ENCODE measurements around the gene OSGEP. TPM values are rescaled to one million over a fixed set of nuclear protein-coding genes. Genes with fewer than 3 reads are reported as not detected.

Gene OSGEP
- total RNA-seq, 2 donors from 2014 or later: 44.3 to 50.7 TPM

DNA sequence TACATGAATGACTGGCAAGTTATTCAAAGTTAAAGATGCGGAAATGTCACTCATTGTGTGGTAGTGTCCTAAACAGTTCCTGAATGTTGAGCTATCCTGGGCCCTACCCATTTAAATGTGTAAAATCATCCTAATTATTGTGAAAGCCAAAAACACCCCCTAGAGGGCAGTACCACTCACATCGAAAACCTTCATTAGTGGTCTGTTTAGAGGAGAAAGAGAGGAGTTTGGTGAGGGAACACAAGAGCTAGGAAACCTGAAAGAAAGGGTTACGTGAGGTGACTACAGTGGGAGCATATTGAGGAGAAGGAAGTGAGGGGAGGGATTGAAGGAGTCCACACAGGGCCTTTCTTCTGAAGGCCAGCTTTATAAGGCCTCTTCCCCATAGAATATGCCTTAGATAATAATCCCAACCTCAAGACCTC, 38.8 kb downstream of the OSGEP start:
- TF ChIP-seq CTCF (conservative IDR thresholded peaks at IDR 0.05): peak; percentile 83
- 60 to 79% methylated on average over 2 to 3 of the region's 3 CpGs for WGBS, 2 experiments (ENCODE audit: insufficient coverage in 1 of 2, insufficient read length in 1 of 2)
- no peaks in the 10 kb centered on the region for H3K36me3 Mint-ChIP-seq (ENCODE audit: low read depth)
- DNase-seq: peak; percentile 65
- H3K9me3 Mint-ChIP-seq: no peaks in the 10 kb centered on the region
- H3K4me3 ChIP-seq (ENCODE audit: low read length): no peak overlapping the region
- no peaks in the 10 kb centered on the region for H3K36me3 ChIP-seq (ENCODE audit: control insufficient read depth, insufficient read depth, low read length)
- H3K9me3 ChIP-seq (ENCODE audit: control insufficient read depth, low read length): no peaks in the 10 kb centered on the region
- peaks cover 35% of the 10 kb centered on the region for H3K4me1 Mint-ChIP-seq
- no peak overlapping the region for H3K27ac ChIP-seq (ENCODE audit: low read depth, low read length)
- H3K27me3 ChIP-seq (ENCODE audit: control insufficient read depth, insufficient read depth, low read length, poor library complexity, severe bottlenecking): no peaks in the 10 kb centered on the region
- H3K4me3 Mint-ChIP-seq: no peak overlapping the region
- H3K27me3 Mint-ChIP-seq (ENCODE audit: insufficient read depth): no peaks in the 10 kb centered on the region
- H3K27ac Mint-ChIP-seq: no peak overlapping the region
- peaks cover 9% of the 10 kb centered on the region for H3K4me1 ChIP-seq (ENCODE audit: control insufficient read depth, insufficient read depth, low read length)
- no peak overlapping the region for H3K9ac ChIP-seq (ENCODE audit: extremely low read depth, low read length, poor library complexity, severe bottlenecking)

- TF ChIP-seq CTCF (conservative IDR thresholded peaks at IDR 0.05): no peak
- no peak for DNase-seq
- H3K27me3 Mint-ChIP-seq (ENCODE audit: insufficient read depth): no peaks in the 10 kb centered on the region
- H3K4me3 Mint-ChIP-seq: peak overlapping the region; percentile 74
- peak overlapping the region; percentile 66 for H3K9ac ChIP-seq (ENCODE audit: extremely low read depth, low read length, poor library complexity, severe bottlenecking)
- H3K36me3 Mint-ChIP-seq (ENCODE audit: low read depth): peaks cover 1% of the 10 kb centered on the region
- peaks cover 28% of the 10 kb centered on the region for H3K4me1 Mint-ChIP-seq
- WGBS, 2 experiments (ENCODE audit: insufficient coverage in 1 of 2, insufficient read length in 1 of 2): 3 to 6% methylated on average over 9 of the region's 9 CpGs
- no peaks in the 10 kb centered on the region for H3K9me3 Mint-ChIP-seq
- H3K4me1 ChIP-seq (ENCODE audit: control insufficient read depth, insufficient read depth, low read length): peaks cover 9% of the 10 kb centered on the region
- H3K27ac Mint-ChIP-seq: peak overlapping the region; percentile 92
- H3K27me3 ChIP-seq (ENCODE audit: control insufficient read depth, insufficient read depth, low read length, poor library complexity, severe bottlenecking): no peaks in the 10 kb centered on the region
- no peaks in the 10 kb centered on the region for H3K36me3 ChIP-seq (ENCODE audit: control insufficient read depth, insufficient read depth, low read length)
- H3K27ac ChIP-seq (ENCODE audit: low read depth, low read length): no peak overlapping the region
- peak overlapping the region; percentile 98 for H3K4me3 ChIP-seq (ENCODE audit: low read length)
- no peaks in the 10 kb centered on the region for H3K9me3 ChIP-seq (ENCODE audit: control insufficient read depth, low read length)
Observed at GRCh38 chr14:20413744-20414082, 40.9 kb downstream of the OSGEP start.

GRCh38 chr14:20412876-20413743, 41.5 kb downstream of the OSGEP start, which contains the start of gene TEP1:
TEP1 (minus strand) TSS chr14:20413501; CDS start chr14:20408439, 5,062 bp downstream.
- Mint-ChIP-seq H3K4me3 (peak within 1 kb of the TSS; percentile 74), H3K27me3 (ENCODE audit: insufficient read depth) (no peaks in the 10 kb centered on the region), H3K36me3 (ENCODE audit: low read depth) (peaks cover 3% of the 10 kb centered on the region), H3K4me1 (peaks cover 24% of the 10 kb centered on the region), H3K9me3 (no peaks in the 10 kb centered on the region), H3K27ac (peak within 1 kb of the TSS; percentile 92)
- Histone ChIP-seq H3K27ac (ENCODE audit: low read depth, low read length) (no peak within 1 kb of the TSS), H3K4me3 (ENCODE audit: low read length) (peak within 1 kb of the TSS; percentile 98), H3K36me3 (ENCODE audit: control insufficient read depth, insufficient read depth, low read length) (peaks cover under 1% of the 10 kb centered on the region), H3K9ac (ENCODE audit: extremely low read depth, low read length, poor library complexity, severe bottlenecking) (peak within 1 kb of the TSS; percentile 66), H3K27me3 (ENCODE audit: control insufficient read depth, insufficient read depth, low read length, poor library complexity, severe bottlenecking) (no peaks in the 10 kb centered on the region), H3K4me1 (ENCODE audit: control insufficient read depth, insufficient read depth, low read length) (peaks cover 6% of the 10 kb centered on the region), H3K9me3 (ENCODE audit: control insufficient read depth, low read length) (no peaks in the 10 kb centered on the region)
- TF ChIP-seq CTCF (conservative IDR thresholded peaks at IDR 0.05): no peak
- peak; percentile 93 for DNase-seq
- WGBS, 2 experiments (ENCODE audit: insufficient coverage in 1 of 2, insufficient read length in 1 of 2): 0 to 1% methylated on average over 21 to 42 of the region's 43 CpGs
